Measurements from ENCODE around the gene PCDHA8. TPM values are rescaled to one million over a fixed set of nuclear protein-coding genes. Genes with fewer than 3 reads are reported as not detected.
"Not testable (repeated sequence)": the region's sequence is repeated elsewhere in the genome, so short reads cannot be mapped to it uniquely, and the experiment has no call there.

Gene PCDHA8
- total and polyA plus RNA-seq, 2 of the 8 experiments (the other 6 are each of a cell fraction or from before 2014, with no cell fraction given): 0.14 to 0.52 TPM

DNA sequence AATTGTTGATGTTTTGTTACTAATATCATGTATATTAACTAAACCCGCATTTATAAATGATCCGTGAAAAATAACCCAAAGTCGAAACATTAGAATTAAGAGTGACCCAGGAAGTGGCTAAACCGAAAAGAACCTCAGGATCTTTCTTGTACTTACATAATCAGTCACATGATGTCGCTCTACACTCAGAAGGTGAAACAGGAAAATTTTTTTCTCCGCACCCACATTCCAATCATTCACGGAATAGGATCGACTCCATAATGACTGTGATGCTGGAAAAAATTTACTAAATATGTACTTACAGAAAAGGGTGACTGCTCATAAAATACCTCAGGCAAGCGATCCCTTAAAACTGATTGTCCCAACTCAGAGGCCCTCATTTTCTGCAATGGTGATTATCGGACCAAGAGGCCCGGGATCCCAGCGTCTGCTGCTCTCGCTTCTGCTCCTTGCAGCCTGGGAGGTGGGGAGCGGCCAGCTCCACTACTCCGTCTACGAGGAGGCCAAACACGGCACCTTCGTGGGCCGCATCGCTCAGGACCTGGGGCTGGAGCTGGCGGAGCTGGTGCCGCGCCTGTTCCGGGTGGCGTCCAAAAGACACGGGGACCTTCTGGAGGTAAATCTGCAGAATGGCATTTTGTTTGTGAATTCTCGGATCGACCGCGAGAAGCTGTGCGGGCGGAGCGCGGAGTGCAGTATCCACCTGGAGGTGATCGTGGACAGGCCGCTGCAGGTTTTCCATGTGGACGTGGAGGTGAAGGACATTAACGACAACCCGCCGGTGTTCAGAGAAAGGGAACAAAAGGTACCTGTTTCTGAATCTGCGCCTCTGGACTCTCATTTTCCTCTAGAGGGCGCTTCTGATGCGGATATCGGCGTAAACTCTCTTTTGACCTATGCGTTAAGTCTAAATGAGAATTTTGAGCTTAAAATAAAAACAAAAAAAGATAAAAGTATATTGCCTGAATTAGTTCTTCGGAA, 34.4 kb downstream of the PCDHA8 start, which contains the start of gene PCDHA12 (continued):
- peak in 1 of 2 experiments; percentile 40; a peak in 1 of 4 replicates for TF ChIP-seq SIN3A (conservative IDR thresholded peaks at IDR 0.05 in 1 of 2, IDR thresholded peaks at IDR 0.05 in 1 of 2; ENCODE audit: low read depth in 1 of 2, low read length in 2 of 2)
- no peak for TF ChIP-seq SAP30 (IDR thresholded peaks at IDR 0.05; ENCODE audit: insufficient read depth, insufficient replicate concordance, low read length)
- TF ChIP-seq TBP (IDR thresholded peaks at IDR 0.05; ENCODE audit: low read depth, low read length): 0 out of 2 replicates have a peak, but pooled peaks have one; percentile 31
- peak in 1 of 2 experiments; percentile 68; a peak in 2 of 3 replicates for TF ChIP-seq POLR2A (IDR thresholded peaks at IDR 0.05; ENCODE audit: control extremely low read depth in 1 of 2, low read depth in 2 of 2, low read length in 2 of 2)
- peak; percentile 77 for TF ChIP-seq TEAD4 (IDR thresholded peaks at IDR 0.05; ENCODE audit: low read depth, low read length)
- TF ChIP-seq TAF1 (IDR thresholded peaks at IDR 0.05; ENCODE audit: low read depth, low read length): 0 out of 2 replicates have a peak, but pooled peaks have one; percentile 25
- TF ChIP-seq NRF1 (IDR thresholded peaks at IDR 0.05; ENCODE audit: low read depth, low read length): no peak

DNA sequence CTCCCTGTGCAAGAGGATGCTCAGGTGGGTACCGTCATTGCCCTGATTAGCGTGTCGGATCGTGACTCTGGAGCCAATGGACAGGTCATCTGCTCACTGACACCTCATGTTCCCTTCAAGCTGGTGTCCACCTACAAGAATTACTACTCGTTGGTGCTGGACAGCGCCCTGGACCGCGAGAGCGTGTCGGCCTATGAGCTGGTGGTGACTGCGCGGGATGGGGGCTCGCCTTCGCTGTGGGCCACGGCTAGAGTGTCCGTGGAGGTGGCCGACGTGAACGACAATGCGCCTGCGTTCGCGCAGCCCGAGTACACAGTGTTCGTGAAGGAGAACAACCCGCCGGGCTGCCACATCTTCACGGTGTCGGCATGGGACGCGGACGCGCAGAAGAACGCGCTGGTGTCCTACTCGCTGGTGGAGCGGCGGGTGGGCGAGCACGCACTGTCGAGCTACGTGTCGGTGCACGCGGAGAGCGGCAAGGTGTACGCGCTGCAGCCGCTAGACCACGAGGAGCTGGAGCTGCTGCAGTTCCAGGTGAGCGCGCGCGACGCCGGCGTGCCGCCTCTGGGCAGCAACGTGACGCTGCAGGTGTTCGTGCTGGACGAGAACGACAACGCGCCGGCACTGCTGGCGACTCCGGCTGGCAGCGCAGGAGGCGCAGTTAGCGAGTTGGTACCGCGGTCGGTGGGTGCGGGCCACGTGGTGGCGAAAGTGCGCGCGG, 35.7 kb downstream of the PCDHA8 start:
- 98% methylated on average over 72 of the region's 80 CpGs; no CpG with 5 or more reads in 1 of the 2 experiments for WGBS, 2 experiments (ENCODE audit: extremely low coverage in 1 of 2, insufficient coverage in 1 of 2, insufficient read length in 1 of 2, insufficient replicate concordance in 2 of 2, low coverage in 1 of 2, low lambda C conversion rate in 2 of 2, missing lambda C conversion rate in 1 of 2)
- Histone ChIP-seq H3K36me3 (ENCODE audit: control insufficient read depth in 2 of 4, insufficient read depth in 4 of 4, low read length in 3 of 4) (peaks cover 0 to 11% (median 0%) of the 10 kb centered on the region in 4 experiments; a peak in 2 of 8 replicates), H3K4me2 (ENCODE audit: insufficient read depth in 1 of 2, low read depth in 2 of 2, low read length in 2 of 2) (peak overlapping the region in 1 of 2 experiments; percentile 26; a peak in 1 of 4 replicates), H2BK15ac (ENCODE audit: low read length) (peak overlapping the region; percentile 13; the same call in 1 of the 2 replicates), H3K79me2 (ENCODE audit: control insufficient read depth in 1 of 2, insufficient read depth in 2 of 2, low read length in 2 of 2) (peaks cover 0 to 14% of the 10 kb centered on the region in 2 experiments; a peak in 2 of 4 replicates)
- H2AFZ ChIP-seq (ENCODE audit: low read length); H3K23ac ChIP-seq (ENCODE audit: insufficient read length); H3K23me2 ChIP-seq (ENCODE audit: low read depth, low read length); H4K91ac ChIP-seq (replicated peaks; ENCODE audit: insufficient read length, low read length); FAIRE-seq; H3K79me1 ChIP-seq (ENCODE audit: low read depth, low read length); H2BK20ac ChIP-seq (ENCODE audit: low read length); H3K27me3 ChIP-seq (replicated peaks in 1 of 4; ENCODE audit: control insufficient read depth in 3 of 4, extremely low read depth in 1 of 4, insufficient read depth in 3 of 4, low read length in 3 of 4); H3K18ac ChIP-seq (ENCODE audit: extremely low read depth, low read length); H2BK12ac ChIP-seq (ENCODE audit: low read depth, low read length); H2AK5ac ChIP-seq (ENCODE audit: low read depth, low read length); H4K20me1 ChIP-seq (replicated peaks in 1 of 2; ENCODE audit: control insufficient read depth in 1 of 2, insufficient read depth in 2 of 2, low read length in 2 of 2); DNase-seq (ENCODE audit: low read depth in 1 of 2, low spot score in 2 of 2); H3K56ac ChIP-seq (replicated peaks; ENCODE audit: insufficient read length, low read depth, low read length); H2BK120ac ChIP-seq (replicated peaks; ENCODE audit: low read depth, low read length); H3K27ac ChIP-seq (ENCODE audit: low read depth, low read length); H3K4ac ChIP-seq (replicated peaks; ENCODE audit: insufficient read length, low read depth, low read length); H4K5ac ChIP-seq (ENCODE audit: insufficient read length, low read depth, low read length); H3K9ac ChIP-seq (replicated peaks in 1 of 4; ENCODE audit: extremely low read depth in 1 of 4, low read depth in 3 of 4, low read length in 3 of 4); H4K8ac ChIP-seq (ENCODE audit: extremely low read depth, insufficient read depth, low read length); H3K14ac ChIP-seq (ENCODE audit: insufficient read length); H2BK5ac ChIP-seq (ENCODE audit: low read depth, low read length); H3K4me1 ChIP-seq (replicated peaks in 1 of 4; ENCODE audit: control insufficient read depth in 3 of 4, insufficient read depth in 4 of 4, low read length in 3 of 4); H3K4me3 ChIP-seq (ENCODE audit: extremely low read depth in 1 of 4, insufficient read depth in 2 of 4, low read depth in 3 of 4, low read length in 4 of 4); H3K9me3 ChIP-seq (ENCODE audit: insufficient read depth in 2 of 2, low read depth in 1 of 2, low read length in 1 of 2): not testable (repeated sequence)
- POLR2A ChIA-PET (ENCODE audit: partially characterized antibody): interaction anchor here (0.8 to 3.6 kb wide), 4 partner anchors 50 to 164 kb away, joined by 3 to 32 read pairs (median 7); partner anchors contain the start of genes PCDHAC1 and PCDHAC2
- CTCF ChIA-PET (ENCODE audit: partially characterized antibody): interaction anchor here (0.9 to 9.3 kb wide), 23 partner anchors 10 to 222 kb away, joined by 3 to 141 read pairs (median 6); partner anchors contain the start of genes PCDHA10, PCDHA4, PCDHA8 and PCDHAC1
